ENCODE results near the gene PPP2CA. TPM values are rescaled to one million over a fixed set of nuclear protein-coding genes. Genes with fewer than 3 reads are reported as not detected.

Gene PPP2CA
- total and polyA plus RNA-seq, 2 of the 8 experiments (the other 6 are each of a cell fraction or from before 2014, with no cell fraction given), result 75.0 to 205 TPM

DNA sequence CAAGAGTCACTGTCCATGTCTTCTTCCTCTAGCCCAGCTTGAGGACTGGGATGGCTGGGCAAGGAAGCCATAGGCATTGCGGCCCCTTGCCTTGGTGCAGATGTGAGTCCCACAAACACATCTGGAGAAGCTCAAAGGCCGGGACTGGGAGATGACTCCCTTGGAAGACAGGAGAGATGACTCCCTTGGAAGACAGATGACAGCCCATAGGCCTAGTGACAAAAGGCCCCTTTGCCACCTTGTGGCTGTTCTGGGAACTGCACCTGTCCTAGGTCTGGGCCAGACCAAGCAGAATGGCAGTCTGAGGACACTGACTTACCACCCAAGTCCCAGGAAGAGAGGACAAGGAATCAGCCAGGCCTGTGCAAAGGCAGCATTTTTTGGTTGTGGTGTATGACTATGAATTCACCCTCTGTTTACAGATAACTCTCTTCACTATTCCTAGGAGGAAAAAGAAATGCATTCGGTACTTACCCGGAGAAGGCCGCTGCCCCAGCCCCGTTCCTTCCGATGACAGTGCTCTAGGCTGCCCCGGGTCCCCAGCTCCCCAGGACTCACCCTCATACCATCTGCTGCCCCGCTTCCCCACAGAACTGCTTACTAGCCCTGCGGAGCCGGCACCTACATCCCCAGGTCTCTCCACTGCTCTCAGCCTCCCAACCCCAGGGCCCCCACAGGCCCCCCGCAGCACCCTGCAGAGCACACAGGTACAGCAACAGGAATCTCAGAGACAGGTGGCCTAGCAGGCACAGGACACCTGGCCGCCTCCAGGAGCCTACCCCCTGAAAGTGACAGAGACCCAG, 79.9 kb downstream of the PPP2CA start:
- H4K5ac ChIP-seq (ENCODE audit: insufficient read length, low read depth, low read length), result no peak overlapping the region
- peak; percentile 19 for FAIRE-seq
- ChIA-PET POLR2A (ENCODE audit: partially characterized antibody) (interaction anchor here (0.8 to 3.4 kb wide), 6 partner anchors 13 to 106 kb away, joined by 3 to 18 read pairs (median 4); partner anchors contain the start of gene SKP1), CTCF (ENCODE audit: partially characterized antibody) (interaction anchor here (0.5 to 24.3 kb wide), 35 partner anchors 8 to 947 kb away, joined by 3 to 629 read pairs (median 3); no protein-coding TSS in a partner anchor)
- H3K56ac ChIP-seq (replicated peaks; ENCODE audit: insufficient read length, low read depth, low read length), result no peak overlapping the region
- no peak overlapping the region for H3K23ac ChIP-seq (ENCODE audit: insufficient read length)
- no peak overlapping the region for H3K4ac ChIP-seq (replicated peaks; ENCODE audit: insufficient read length, low read depth, low read length)
- no peak overlapping the region for H2BK120ac ChIP-seq (replicated peaks; ENCODE audit: low read depth, low read length)
- H3K4me1 ChIP-seq (replicated peaks in 1 of 4; ENCODE audit: control insufficient read depth in 3 of 4, insufficient read depth in 4 of 4, low read length in 3 of 4), result no peaks in the 10 kb centered on the region
- no peak overlapping the region for H2BK5ac ChIP-seq (ENCODE audit: low read depth, low read length)
- H3K4me3 ChIP-seq (ENCODE audit: extremely low read depth in 1 of 4, insufficient read depth in 2 of 4, low read depth in 3 of 4, low read length in 4 of 4), result no peak overlapping the region
- H3K79me2 ChIP-seq (ENCODE audit: control insufficient read depth in 1 of 2, insufficient read depth in 2 of 2, low read length in 2 of 2), result 0 out of 4 replicates have a peak, but pooled peaks cover 0 to 3% of the 10 kb centered on the region in 2 experiments
- no peak overlapping the region for H3K27ac ChIP-seq (ENCODE audit: low read depth, low read length)
- no peak overlapping the region for H2AFZ ChIP-seq (ENCODE audit: low read length)
- H3K4me2 ChIP-seq (ENCODE audit: insufficient read depth in 1 of 2, low read depth in 2 of 2, low read length in 2 of 2), result no peak overlapping the region
- H4K8ac ChIP-seq (ENCODE audit: extremely low read depth, insufficient read depth, low read length), result no peak overlapping the region
- H3K36me3 ChIP-seq (ENCODE audit: control insufficient read depth in 2 of 4, insufficient read depth in 4 of 4, low read length in 3 of 4), result peaks cover 6 to 28% (median 23%) of the 10 kb centered on the region in 4 experiments; a peak in 7 of 8 replicates
- no peak overlapping the region for H3K14ac ChIP-seq (ENCODE audit: insufficient read length)
- WGBS, 2 experiments (ENCODE audit: extremely low coverage in 1 of 2, insufficient coverage in 1 of 2, insufficient read length in 1 of 2, insufficient replicate concordance in 2 of 2, low coverage in 1 of 2, low lambda C conversion rate in 2 of 2, missing lambda C conversion rate in 1 of 2), result 79% methylated on average over 7 of the region's 13 CpGs; no CpG with 5 or more reads in 1 of the 2 experiments
- no peak overlapping the region for H2BK15ac ChIP-seq (ENCODE audit: low read length)
- no peak overlapping the region for H2AK5ac ChIP-seq (ENCODE audit: low read depth, low read length)
- H3K9me3 ChIP-seq (ENCODE audit: insufficient read depth in 2 of 2, low read depth in 1 of 2, low read length in 1 of 2), result no peaks in the 10 kb centered on the region
- H2BK12ac ChIP-seq (ENCODE audit: low read depth, low read length), result no peak overlapping the region
- no peak overlapping the region for H3K9ac ChIP-seq (replicated peaks in 1 of 4; ENCODE audit: extremely low read depth in 1 of 4, low read depth in 3 of 4, low read length in 3 of 4)
- peak; percentile 53 to 94 for DNase-seq (ENCODE audit: low read depth in 1 of 2, low spot score in 2 of 2)
- H4K20me1 ChIP-seq (replicated peaks in 1 of 2; ENCODE audit: control insufficient read depth in 1 of 2, insufficient read depth in 2 of 2, low read length in 2 of 2), result peaks cover 14 to 37% of the 10 kb centered on the region in 2 experiments
- no peak overlapping the region for H3K18ac ChIP-seq (ENCODE audit: extremely low read depth, low read length)
- H3K23me2 ChIP-seq (ENCODE audit: low read depth, low read length), result no peaks in the 10 kb centered on the region
- no peak overlapping the region for H4K91ac ChIP-seq (replicated peaks; ENCODE audit: insufficient read length, low read length)
- no peaks in the 10 kb centered on the region for H3K27me3 ChIP-seq (replicated peaks in 1 of 4; ENCODE audit: control insufficient read depth in 3 of 4, extremely low read depth in 1 of 4, insufficient read depth in 3 of 4, low read length in 3 of 4)
- peaks cover 5% of the 10 kb centered on the region; the same call in 1 of the 2 replicates for H3K79me1 ChIP-seq (ENCODE audit: low read depth, low read length)
- H2BK20ac ChIP-seq (ENCODE audit: low read length), result no peak overlapping the region
- TF ChIP-seq, protein P1, sequence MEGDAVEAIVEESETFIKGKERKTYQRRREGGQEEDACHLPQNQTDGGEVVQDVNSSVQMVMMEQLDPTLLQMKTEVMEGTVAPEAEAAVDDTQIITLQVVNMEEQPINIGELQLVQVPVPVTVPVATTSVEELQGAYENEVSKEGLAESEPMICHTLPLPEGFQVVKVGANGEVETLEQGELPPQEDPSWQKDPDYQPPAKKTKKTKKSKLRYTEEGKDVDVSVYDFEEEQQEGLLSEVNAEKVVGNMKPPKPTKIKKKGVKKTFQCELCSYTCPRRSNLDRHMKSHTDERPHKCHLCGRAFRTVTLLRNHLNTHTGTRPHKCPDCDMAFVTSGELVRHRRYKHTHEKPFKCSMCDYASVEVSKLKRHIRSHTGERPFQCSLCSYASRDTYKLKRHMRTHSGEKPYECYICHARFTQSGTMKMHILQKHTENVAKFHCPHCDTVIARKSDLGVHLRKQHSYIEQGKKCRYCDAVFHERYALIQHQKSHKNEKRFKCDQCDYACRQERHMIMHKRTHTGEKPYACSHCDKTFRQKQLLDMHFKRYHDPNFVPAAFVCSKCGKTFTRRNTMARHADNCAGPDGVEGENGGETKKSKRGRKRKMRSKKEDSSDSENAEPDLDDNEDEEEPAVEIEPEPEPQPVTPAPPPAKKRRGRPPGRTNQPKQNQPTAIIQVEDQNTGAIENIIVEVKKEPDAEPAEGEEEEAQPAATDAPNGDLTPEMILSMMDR (IDR thresholded peaks at IDR 0.05; ENCODE audit: control extremely low read depth in 1 of 3, insufficient read depth in 1 of 3, low read depth in 1 of 3, low read length in 3 of 3), result peak in 2 of 3 experiments; percentile 95 to 99; a peak in 3 of 4 replicates
- TF ChIP-seq, protein P2, sequence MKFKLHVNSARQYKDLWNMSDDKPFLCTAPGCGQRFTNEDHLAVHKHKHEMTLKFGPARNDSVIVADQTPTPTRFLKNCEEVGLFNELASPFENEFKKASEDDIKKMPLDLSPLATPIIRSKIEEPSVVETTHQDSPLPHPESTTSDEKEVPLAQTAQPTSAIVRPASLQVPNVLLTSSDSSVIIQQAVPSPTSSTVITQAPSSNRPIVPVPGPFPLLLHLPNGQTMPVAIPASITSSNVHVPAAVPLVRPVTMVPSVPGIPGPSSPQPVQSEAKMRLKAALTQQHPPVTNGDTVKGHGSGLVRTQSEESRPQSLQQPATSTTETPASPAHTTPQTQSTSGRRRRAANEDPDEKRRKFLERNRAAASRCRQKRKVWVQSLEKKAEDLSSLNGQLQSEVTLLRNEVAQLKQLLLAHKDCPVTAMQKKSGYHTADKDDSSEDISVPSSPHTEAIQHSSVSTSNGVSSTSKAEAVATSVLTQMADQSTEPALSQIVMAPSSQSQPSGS (IDR thresholded peaks at IDR 0.05; ENCODE audit: low read length), result no peak
- TF ChIP-seq RAD21 (IDR thresholded peaks at IDR 0.05 in 1 of 2, conservative IDR thresholded peaks at IDR 0.05 in 1 of 2; ENCODE audit: low read depth in 2 of 2, low read length in 2 of 2) (peak; percentile 62 to 77), ZNF274 (IDR thresholded peaks at IDR 0.05; ENCODE audit: borderline replicate concordance, extremely low read depth, low read length) (no peak), CREB1 (IDR thresholded peaks at IDR 0.05) (peak; percentile 29; the same call in 1 of the 2 replicates), PHF8 (conservative IDR thresholded peaks at IDR 0.05; ENCODE audit: low read depth, low read length) (no peak)
